Measurements from ENCODE around the gene MINDY4. TPM values are rescaled to one million over a fixed set of nuclear protein-coding genes. Genes with fewer than 3 reads are reported as not detected.

The MINDY4 gene
- total RNA-seq (2022) (9.2 and 12.4 TPM in 2 replicates), Bru-seq, nascent RNA (percentile 65 among the genes with signal in this experiment), BruChase-seq, experiment 1, labeled RNA remaining after a 6-hour chase (percentile 86 among the genes with signal in this experiment), BruChase-seq, experiment 2, labeled RNA remaining after a 2-hour chase (percentile 87 among the genes with signal in this experiment)
- long read RNA-seq, transcript MINDY4-201 (18 exons, 2,733 nt): major isoform, 10 of 25 reads
- long read RNA-seq, partial matches to known transcripts: 8 of 25 reads
- long read RNA-seq, other reads (novel, unspliced or antisense): 6 of 25 reads

DNA sequence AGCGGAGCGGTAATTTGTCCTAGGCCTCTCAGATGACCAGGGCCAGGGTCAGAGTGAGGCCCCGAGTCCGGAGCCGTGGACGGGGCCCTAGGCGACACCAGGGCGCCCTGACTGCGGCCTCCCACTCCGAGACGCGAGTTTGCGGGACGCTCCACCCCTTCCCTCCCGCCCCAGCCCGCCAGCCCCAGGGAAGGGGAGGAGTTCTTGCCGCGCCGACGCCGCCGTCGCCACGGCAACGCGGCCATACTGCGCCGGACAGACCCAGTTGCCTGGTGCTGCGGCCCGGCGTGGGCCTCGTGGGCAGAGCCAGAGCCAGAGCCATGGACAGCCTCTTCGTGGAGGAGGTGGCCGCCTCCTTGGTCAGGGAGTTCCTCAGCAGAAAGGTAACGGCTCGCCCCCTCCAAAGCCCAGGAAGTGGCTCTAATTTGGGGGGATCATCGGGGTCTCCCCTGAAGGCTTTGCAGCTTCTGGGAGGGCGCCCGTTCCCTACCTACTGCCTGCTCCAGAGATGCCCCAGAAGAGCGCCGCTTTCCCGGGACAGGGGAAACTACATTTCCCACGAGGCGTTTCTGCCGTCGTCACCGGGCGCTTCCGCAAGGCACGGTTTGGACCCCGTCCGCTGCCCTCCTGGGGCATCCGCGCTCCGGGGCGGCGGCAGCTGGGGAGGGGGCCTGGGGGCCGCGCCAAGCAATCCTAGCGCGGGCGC is at the start of gene MINDY4:
Gene MINDY4, plus strand, starts transcription at position 244 of the 706 bp plus-strand sequence. Its CDS starts 77 bp downstream, at position 321.
- peak; percentile 74 for DNase-seq (ENCODE audit: unreplicated experiment)
- H3K4me3 Mint-ChIP-seq (ENCODE audit: unreplicated experiment): peak within 1 kb of the TSS; percentile 80
- TF ChIP-seq, protein P1, sequence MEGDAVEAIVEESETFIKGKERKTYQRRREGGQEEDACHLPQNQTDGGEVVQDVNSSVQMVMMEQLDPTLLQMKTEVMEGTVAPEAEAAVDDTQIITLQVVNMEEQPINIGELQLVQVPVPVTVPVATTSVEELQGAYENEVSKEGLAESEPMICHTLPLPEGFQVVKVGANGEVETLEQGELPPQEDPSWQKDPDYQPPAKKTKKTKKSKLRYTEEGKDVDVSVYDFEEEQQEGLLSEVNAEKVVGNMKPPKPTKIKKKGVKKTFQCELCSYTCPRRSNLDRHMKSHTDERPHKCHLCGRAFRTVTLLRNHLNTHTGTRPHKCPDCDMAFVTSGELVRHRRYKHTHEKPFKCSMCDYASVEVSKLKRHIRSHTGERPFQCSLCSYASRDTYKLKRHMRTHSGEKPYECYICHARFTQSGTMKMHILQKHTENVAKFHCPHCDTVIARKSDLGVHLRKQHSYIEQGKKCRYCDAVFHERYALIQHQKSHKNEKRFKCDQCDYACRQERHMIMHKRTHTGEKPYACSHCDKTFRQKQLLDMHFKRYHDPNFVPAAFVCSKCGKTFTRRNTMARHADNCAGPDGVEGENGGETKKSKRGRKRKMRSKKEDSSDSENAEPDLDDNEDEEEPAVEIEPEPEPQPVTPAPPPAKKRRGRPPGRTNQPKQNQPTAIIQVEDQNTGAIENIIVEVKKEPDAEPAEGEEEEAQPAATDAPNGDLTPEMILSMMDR (IDR thresholded peaks at IDR 0.05; ENCODE audit: unreplicated experiment): no peak
- H3K9me3 Mint-ChIP-seq (ENCODE audit: unreplicated experiment): no peaks in the 10 kb centered on the region
- no peaks in the 10 kb centered on the region for H3K27me3 Mint-ChIP-seq (ENCODE audit: insufficient read depth, unreplicated experiment)
- ChIA-PET CTCF (interaction anchor here (0.6 to 1.5 kb wide), 4 partner anchors 8 to 214 kb away, joined by 3 to 7 read pairs (median 4); no protein-coding TSS in a partner anchor), POLR2A (interaction anchor here (0.7 to 1.2 kb wide), 2 partner anchors 9 to 61 kb away, joined by 3 to 6 read pairs; no protein-coding TSS in a partner anchor)
- H3K27ac Mint-ChIP-seq (ENCODE audit: low read depth, unreplicated experiment): peak within 1 kb of the TSS; percentile 61
- no TSS peak for BruUV-seq (replicated peaks)
- H3K4me1 Mint-ChIP-seq (ENCODE audit: insufficient read depth, unreplicated experiment): peaks cover 5% of the 10 kb centered on the region
- H3K36me3 Mint-ChIP-seq (ENCODE audit: insufficient read depth, unreplicated experiment): no peaks in the 10 kb centered on the region
- intact Hi-C loops (cut with micrococcal nuclease): no loop called here

DNA sequence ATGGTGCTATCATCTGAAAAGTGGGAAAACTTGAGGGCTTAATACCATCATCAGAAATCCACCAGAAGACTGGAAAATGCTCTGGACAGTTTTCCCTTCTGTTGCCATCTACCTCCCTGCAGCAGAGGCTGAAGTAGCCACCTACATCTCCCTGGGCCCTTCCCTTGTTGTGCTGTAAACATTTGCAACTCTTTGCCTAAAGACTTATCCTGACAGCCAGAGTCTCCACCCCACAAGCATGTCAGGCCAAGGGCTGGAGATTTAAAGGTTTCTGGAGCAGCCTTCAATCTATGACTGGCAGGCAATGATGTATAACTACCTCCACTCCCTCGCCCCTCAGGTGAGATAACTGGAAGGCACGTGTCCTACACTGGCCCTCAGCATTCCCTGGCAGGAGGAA is 49.0 kb upstream of the MINDY4 start:
- no peak for DNase-seq (ENCODE audit: unreplicated experiment)
- no TSS peak for BruUV-seq (replicated peaks)
- peaks cover 39% of the 10 kb centered on the region for H3K27me3 Mint-ChIP-seq (ENCODE audit: insufficient read depth, unreplicated experiment)
- H3K27ac Mint-ChIP-seq (ENCODE audit: low read depth, unreplicated experiment): no peak overlapping the region
- POLR2A ChIA-PET: no interaction called here
- no peak overlapping the region for H3K4me3 Mint-ChIP-seq (ENCODE audit: unreplicated experiment)
- H3K36me3 Mint-ChIP-seq (ENCODE audit: insufficient read depth, unreplicated experiment): peaks cover 6% of the 10 kb centered on the region
- peaks cover 24% of the 10 kb centered on the region for H3K9me3 Mint-ChIP-seq (ENCODE audit: unreplicated experiment)
- intact Hi-C loops (cut with micrococcal nuclease): no loop called here
- TF ChIP-seq, protein P1 (IDR thresholded peaks at IDR 0.05; ENCODE audit: unreplicated experiment): no peak
- H3K4me1 Mint-ChIP-seq (ENCODE audit: insufficient read depth, unreplicated experiment): peaks cover 2% of the 10 kb centered on the region
- CTCF ChIA-PET: interaction anchor here (0.5 to 2.9 kb wide), 2 partner anchors 17 to 912 kb away, joined by 3 to 17 read pairs; no protein-coding TSS in a partner anchor

DNA sequence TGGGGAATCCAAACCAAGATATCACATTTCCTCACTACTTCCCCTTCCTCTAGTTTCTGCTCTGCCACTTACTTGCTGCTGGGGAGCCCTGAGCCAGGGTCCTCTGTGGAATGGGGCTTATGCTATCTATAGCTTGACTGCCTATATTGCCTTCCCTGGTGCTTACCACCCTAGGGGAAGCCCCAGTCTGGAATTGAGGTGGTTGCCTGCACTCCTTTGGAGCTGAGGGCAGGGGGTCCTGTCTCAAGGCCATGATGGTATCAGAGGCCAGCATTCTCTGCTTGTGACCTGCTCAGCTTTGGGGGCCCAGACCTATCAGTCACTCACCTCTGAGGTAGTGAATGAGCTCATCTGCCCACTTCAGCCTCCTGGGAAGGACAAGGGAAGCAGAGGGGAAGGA is 48.5 kb upstream of the MINDY4 start:
- CTCF ChIA-PET: interaction anchor here (0.5 to 2.9 kb wide), 2 partner anchors 16 to 911 kb away, joined by 3 to 17 read pairs; no protein-coding TSS in a partner anchor
- intact Hi-C loops (cut with micrococcal nuclease): no loop called here
- Mint-ChIP-seq H3K27me3 (ENCODE audit: insufficient read depth, unreplicated experiment) (peaks cover 39% of the 10 kb centered on the region), H3K4me1 (ENCODE audit: insufficient read depth, unreplicated experiment) (no peaks in the 10 kb centered on the region), H3K9me3 (ENCODE audit: unreplicated experiment) (peaks cover 19% of the 10 kb centered on the region), H3K27ac (ENCODE audit: low read depth, unreplicated experiment) (no peak overlapping the region), H3K36me3 (ENCODE audit: insufficient read depth, unreplicated experiment) (peaks cover 6% of the 10 kb centered on the region), H3K4me3 (ENCODE audit: unreplicated experiment) (no peak overlapping the region)
- no peak for DNase-seq (ENCODE audit: unreplicated experiment)
- BruUV-seq (replicated peaks): no TSS peak
- POLR2A ChIA-PET: no interaction called here
- TF ChIP-seq, protein P1 (IDR thresholded peaks at IDR 0.05; ENCODE audit: unreplicated experiment): no peak

DNA sequence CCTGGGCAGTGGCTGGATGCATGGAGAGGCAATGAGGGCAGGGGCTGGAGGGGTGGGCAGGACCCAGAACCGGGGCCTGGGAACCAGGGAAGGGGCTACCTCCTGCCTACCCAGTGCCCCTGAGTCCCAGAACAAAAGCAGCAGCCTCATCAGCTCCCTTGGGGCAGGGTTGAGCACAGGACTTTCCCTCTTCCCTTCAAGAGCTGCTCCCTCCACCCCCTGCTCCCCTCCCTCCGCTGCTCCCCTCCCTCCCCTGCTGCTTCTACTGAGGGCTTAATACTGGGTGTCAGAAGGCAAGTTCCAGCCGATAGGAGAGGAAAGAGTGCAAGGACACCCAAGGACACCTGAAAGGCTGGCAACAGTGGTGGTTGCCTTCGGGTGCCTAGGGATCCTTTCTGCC is 47.4 kb upstream of the MINDY4 start:
- Mint-ChIP-seq H3K27ac (ENCODE audit: low read depth, unreplicated experiment) (no peak overlapping the region), H3K4me3 (ENCODE audit: unreplicated experiment) (no peak overlapping the region), H3K9me3 (ENCODE audit: unreplicated experiment) (peaks cover 10% of the 10 kb centered on the region), H3K27me3 (ENCODE audit: insufficient read depth, unreplicated experiment) (peaks cover 49% of the 10 kb centered on the region), H3K4me1 (ENCODE audit: insufficient read depth, unreplicated experiment) (no peaks in the 10 kb centered on the region), H3K36me3 (ENCODE audit: insufficient read depth, unreplicated experiment) (peaks cover 6% of the 10 kb centered on the region)
- no TSS peak for BruUV-seq (replicated peaks)
- ChIA-PET CTCF (interaction anchor here (2.9 kb wide), 1 partner anchor 15 kb away, joined by 17 read pairs; no protein-coding TSS in a partner anchor), POLR2A (no interaction called here)
- intact Hi-C loops (cut with micrococcal nuclease): no loop called here
- TF ChIP-seq, protein P1 (IDR thresholded peaks at IDR 0.05; ENCODE audit: unreplicated experiment): no peak
- DNase-seq (ENCODE audit: unreplicated experiment): no peak

Measured in MCF 10A (cell line).